ENCODE data around the gene TCTN2. TPM values are rescaled to one million over a fixed set of nuclear protein-coding genes. Genes with fewer than 3 reads are reported as not detected.

TCTN2 gene
- total RNA-seq, 1 donor from 2014 or later: 12.8 TPM

DNA sequence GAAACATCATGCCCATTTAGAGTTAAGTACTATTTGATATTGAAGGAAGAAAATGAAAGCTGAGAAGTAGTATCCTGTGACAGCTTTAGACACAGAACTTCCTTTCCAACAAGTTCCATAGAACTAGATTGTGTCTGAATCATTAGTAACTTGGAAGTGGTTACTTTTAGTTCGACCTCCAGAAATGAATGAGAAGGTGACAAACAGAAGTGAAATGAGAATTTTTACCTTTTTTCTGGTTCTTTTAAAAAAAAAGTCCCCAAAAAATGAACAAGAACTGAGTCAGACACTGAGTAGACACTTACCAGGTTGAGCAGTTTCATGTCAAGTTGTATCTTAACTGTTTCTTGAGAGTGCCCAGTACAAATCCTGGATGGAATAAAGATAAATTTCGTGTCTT is 44.3 kb downstream of the TCTN2 start:
- Mint-ChIP-seq H3K27ac (ENCODE audit: unreplicated experiment) (no peak overlapping the region), H3K36me3 (ENCODE audit: unreplicated experiment) (no peaks in the 10 kb centered on the region), H3K9me3 (ENCODE audit: unreplicated experiment) (no peaks in the 10 kb centered on the region), H3K4me1 (ENCODE audit: unreplicated experiment) (peaks cover 35% of the 10 kb centered on the region), H3K27me3 (ENCODE audit: unreplicated experiment) (no peaks in the 10 kb centered on the region), H3K4me3 (ENCODE audit: unreplicated experiment) (no peak overlapping the region)
- TF ChIP-seq, protein P1, sequence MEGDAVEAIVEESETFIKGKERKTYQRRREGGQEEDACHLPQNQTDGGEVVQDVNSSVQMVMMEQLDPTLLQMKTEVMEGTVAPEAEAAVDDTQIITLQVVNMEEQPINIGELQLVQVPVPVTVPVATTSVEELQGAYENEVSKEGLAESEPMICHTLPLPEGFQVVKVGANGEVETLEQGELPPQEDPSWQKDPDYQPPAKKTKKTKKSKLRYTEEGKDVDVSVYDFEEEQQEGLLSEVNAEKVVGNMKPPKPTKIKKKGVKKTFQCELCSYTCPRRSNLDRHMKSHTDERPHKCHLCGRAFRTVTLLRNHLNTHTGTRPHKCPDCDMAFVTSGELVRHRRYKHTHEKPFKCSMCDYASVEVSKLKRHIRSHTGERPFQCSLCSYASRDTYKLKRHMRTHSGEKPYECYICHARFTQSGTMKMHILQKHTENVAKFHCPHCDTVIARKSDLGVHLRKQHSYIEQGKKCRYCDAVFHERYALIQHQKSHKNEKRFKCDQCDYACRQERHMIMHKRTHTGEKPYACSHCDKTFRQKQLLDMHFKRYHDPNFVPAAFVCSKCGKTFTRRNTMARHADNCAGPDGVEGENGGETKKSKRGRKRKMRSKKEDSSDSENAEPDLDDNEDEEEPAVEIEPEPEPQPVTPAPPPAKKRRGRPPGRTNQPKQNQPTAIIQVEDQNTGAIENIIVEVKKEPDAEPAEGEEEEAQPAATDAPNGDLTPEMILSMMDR (IDR thresholded peaks at IDR 0.05): no peak
- DNase-seq (ENCODE audit: extremely low spot score, unreplicated experiment): no peak

DNA sequence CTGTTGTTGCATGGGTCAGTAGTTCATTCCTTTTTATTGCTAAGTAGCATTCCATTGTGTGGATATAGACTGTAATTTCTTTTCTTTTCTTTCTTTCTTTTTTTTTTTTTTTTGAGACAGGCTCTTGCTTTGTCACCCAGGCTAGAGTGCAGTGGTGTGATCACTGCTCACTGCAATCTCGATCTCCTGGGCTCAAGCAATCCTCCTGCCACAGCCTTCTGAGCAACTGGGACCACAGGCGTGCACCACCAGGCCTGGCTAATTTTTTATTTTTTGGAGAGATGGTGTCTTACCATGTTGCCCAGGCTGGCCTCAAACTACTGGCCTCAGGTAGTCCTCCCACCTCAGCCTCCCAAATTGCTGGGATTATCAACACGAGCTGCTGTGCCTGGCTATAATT is 46.4 kb downstream of the TCTN2 start:
- Mint-ChIP-seq H3K9me3 (ENCODE audit: unreplicated experiment) (no peaks in the 10 kb centered on the region), H3K36me3 (ENCODE audit: unreplicated experiment) (peaks cover 3% of the 10 kb centered on the region), H3K4me1 (ENCODE audit: unreplicated experiment) (peaks cover 24% of the 10 kb centered on the region), H3K27me3 (ENCODE audit: unreplicated experiment) (no peaks in the 10 kb centered on the region), H3K27ac (ENCODE audit: unreplicated experiment) (no peak overlapping the region), H3K4me3 (ENCODE audit: unreplicated experiment) (no peak overlapping the region)
- no peak for DNase-seq (ENCODE audit: extremely low spot score, unreplicated experiment)
- TF ChIP-seq, protein P1 (IDR thresholded peaks at IDR 0.05): no peak

DNA sequence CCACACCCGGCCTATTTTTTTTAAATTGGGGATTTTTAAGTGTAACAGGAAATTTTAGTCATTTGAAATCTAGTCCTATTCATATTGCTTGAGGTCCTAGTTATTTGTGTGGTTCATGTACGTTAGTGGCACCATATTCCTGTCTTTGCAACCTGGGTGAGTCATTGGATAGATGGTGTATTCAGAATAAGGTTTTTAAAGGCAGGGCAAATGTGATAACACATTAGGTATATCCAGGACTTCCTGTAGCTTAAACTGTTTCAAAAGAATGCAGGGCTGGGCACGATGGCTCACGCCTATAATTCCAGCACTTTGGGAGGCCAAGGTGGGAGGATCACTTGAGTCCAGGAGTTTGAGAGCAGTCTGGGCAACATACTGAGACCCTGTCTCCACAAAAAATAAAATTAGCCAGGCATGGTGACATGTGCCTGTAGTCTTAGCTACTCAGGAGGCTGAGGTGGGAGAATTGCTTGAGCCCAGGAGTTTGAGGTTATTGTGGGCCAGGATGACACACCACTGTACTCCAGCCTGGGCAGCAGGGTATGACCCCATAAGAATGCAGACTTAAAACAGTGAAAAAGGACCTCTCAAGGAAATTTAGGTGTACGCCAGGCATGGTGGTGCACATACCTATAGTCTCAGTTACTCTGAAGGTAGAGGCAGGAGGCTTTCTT is 49.4 kb downstream of the TCTN2 start:
- TF ChIP-seq, protein P1 (IDR thresholded peaks at IDR 0.05): no peak

DNA sequence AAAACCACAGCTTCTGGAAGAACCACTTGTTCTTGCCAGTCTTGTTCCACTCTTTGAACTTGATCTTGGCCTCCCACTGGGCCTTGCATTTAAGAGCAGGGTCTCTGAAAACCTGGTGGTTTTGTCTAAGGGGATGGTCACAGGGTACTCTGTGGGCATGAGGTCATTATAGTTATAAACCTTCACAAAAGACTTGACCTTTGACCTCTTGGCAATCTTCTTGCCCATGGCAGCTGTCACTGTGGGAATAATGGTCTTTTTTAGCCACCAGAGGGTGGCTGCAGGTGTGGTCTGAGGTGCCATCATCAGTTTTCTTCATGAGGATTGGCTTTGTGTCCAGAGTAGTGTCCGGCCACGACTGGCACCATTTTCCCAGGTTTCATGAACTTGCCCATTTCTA is 50.3 kb downstream of the TCTN2 start:
- no peaks in the 10 kb centered on the region for H3K9me3 Mint-ChIP-seq (ENCODE audit: unreplicated experiment)
- H3K4me1 Mint-ChIP-seq (ENCODE audit: unreplicated experiment): peaks cover 2% of the 10 kb centered on the region
- H3K4me3 Mint-ChIP-seq (ENCODE audit: unreplicated experiment): no peak overlapping the region
- DNase-seq (ENCODE audit: extremely low spot score, unreplicated experiment): no peak
- peaks cover 7% of the 10 kb centered on the region for H3K36me3 Mint-ChIP-seq (ENCODE audit: unreplicated experiment)
- H3K27me3 Mint-ChIP-seq (ENCODE audit: unreplicated experiment): no peaks in the 10 kb centered on the region
- TF ChIP-seq, protein P1 (IDR thresholded peaks at IDR 0.05): no peak
- H3K27ac Mint-ChIP-seq (ENCODE audit: unreplicated experiment): no peak overlapping the region

More for the DNA sequence above, 49.4 kb downstream of the TCTN2 start:
- no peak for DNase-seq (ENCODE audit: extremely low spot score, unreplicated experiment)
- no peaks in the 10 kb centered on the region for H3K27me3 Mint-ChIP-seq (ENCODE audit: unreplicated experiment)
- no peak overlapping the region for H3K27ac Mint-ChIP-seq (ENCODE audit: unreplicated experiment)
- H3K4me3 Mint-ChIP-seq (ENCODE audit: unreplicated experiment): no peak overlapping the region
- no peaks in the 10 kb centered on the region for H3K9me3 Mint-ChIP-seq (ENCODE audit: unreplicated experiment)
- H3K4me1 Mint-ChIP-seq (ENCODE audit: unreplicated experiment): peaks cover 4% of the 10 kb centered on the region
- H3K36me3 Mint-ChIP-seq (ENCODE audit: unreplicated experiment): peaks cover 7% of the 10 kb centered on the region

DNA sequence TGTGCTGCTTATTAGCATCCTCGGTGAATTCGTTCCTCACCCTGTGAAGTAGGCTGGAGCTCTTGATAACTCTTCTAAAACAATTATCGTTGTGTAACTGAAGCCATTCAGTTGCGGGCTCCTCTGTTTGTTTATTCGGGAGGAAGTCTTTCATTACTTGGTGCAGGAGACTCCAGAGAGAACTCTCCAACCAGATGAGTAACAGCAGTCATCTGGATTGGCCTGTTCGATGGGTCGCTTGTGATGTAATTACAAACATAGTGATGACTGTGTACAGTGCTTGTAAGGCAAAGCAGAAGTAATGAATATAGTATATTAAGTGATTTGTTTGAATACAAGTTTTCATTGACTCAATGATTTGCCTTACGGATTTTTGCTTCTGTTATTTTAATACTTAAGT is 52.1 kb downstream of the TCTN2 start:
- H3K36me3 Mint-ChIP-seq (ENCODE audit: unreplicated experiment): peaks cover 20% of the 10 kb centered on the region
- no peaks in the 10 kb centered on the region for H3K4me1 Mint-ChIP-seq (ENCODE audit: unreplicated experiment)
- TF ChIP-seq, protein P1 (IDR thresholded peaks at IDR 0.05): no peak
- DNase-seq (ENCODE audit: extremely low spot score, unreplicated experiment): no peak
- H3K9me3 Mint-ChIP-seq (ENCODE audit: unreplicated experiment): no peaks in the 10 kb centered on the region
- no peaks in the 10 kb centered on the region for H3K27me3 Mint-ChIP-seq (ENCODE audit: unreplicated experiment)
- H3K4me3 Mint-ChIP-seq (ENCODE audit: unreplicated experiment): no peak overlapping the region
- no peak overlapping the region for H3K27ac Mint-ChIP-seq (ENCODE audit: unreplicated experiment)
